ENCODE data around the gene PROM1. TPM values are rescaled to one million over a fixed set of nuclear protein-coding genes. Genes with fewer than 3 reads are reported as not detected.

PROM1 gene
- total RNA-seq, 1 donor from 2014 or later = 2.9 TPM

DNA sequence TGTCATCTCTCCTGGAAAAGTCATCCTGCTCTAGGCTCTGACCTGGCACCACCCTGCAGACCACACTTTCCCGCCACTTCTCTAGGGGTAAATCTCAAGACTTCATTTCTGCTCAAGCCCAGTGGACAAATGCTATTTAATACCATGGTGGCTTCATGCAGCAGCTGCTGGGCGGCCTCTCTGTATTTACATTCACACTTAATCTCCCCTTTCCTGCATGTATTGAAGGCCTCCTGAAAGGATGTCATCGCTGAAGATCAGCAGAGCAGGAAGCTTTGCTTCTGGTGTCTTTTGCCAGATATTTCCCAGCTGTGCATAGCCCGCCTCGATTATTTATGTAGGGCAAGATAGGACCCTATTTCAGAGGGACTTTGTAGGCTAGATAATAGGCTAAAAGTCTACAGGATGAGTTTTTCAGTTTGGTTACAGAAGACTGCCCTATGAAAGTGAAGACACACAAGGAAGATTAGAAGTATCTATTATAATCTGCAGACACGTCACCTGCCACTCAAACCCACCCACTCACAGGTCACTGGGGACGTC is 17.2 kb downstream of the PROM1 start:
- H3K36me3 ChIP-seq = no peaks in the 10 kb centered on the region
- H3K4me3 ChIP-seq = no peak overlapping the region
- no peak overlapping the region for H3K27ac ChIP-seq (replicated peaks)
- no peaks in the 10 kb centered on the region for H3K4me1 ChIP-seq
- no peak for DNase-seq
- no peaks in the 10 kb centered on the region for H3K9me3 ChIP-seq (replicated peaks)
- no peaks in the 10 kb centered on the region for H3K27me3 ChIP-seq (ENCODE audit: low read depth)
- intact Hi-C loops (cut with micrococcal nuclease) = no loop called here
- TF ChIP-seq, protein P1, sequence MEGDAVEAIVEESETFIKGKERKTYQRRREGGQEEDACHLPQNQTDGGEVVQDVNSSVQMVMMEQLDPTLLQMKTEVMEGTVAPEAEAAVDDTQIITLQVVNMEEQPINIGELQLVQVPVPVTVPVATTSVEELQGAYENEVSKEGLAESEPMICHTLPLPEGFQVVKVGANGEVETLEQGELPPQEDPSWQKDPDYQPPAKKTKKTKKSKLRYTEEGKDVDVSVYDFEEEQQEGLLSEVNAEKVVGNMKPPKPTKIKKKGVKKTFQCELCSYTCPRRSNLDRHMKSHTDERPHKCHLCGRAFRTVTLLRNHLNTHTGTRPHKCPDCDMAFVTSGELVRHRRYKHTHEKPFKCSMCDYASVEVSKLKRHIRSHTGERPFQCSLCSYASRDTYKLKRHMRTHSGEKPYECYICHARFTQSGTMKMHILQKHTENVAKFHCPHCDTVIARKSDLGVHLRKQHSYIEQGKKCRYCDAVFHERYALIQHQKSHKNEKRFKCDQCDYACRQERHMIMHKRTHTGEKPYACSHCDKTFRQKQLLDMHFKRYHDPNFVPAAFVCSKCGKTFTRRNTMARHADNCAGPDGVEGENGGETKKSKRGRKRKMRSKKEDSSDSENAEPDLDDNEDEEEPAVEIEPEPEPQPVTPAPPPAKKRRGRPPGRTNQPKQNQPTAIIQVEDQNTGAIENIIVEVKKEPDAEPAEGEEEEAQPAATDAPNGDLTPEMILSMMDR (IDR thresholded peaks at IDR 0.05; ENCODE audit: borderline replicate concordance) = no peak

DNA sequence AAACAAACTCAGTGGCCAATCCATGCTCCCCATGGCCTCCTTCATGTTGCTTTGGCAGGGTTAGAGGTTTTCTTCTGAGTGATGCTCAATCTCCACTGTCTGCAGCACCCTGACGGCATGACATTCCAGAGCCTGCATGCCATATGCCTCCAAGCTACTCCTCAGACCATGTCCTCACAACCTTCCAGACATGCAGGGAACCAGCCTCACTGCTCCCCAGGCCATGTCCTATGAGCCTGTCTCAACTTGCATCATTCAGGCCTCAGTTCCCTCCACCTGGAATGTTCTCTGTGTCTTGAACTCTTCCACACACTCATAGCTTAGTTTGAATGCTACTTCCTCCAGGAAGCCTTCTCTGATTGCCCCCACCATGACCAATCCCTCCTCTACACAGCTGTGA is 18.8 kb downstream of the PROM1 start:
- Histone ChIP-seq H3K4me1 (no peaks in the 10 kb centered on the region), H3K4me3 (no peak overlapping the region), H3K27ac (replicated peaks) (no peak overlapping the region), H3K27me3 (ENCODE audit: low read depth) (no peaks in the 10 kb centered on the region), H3K36me3 (no peaks in the 10 kb centered on the region), H3K9me3 (replicated peaks) (no peaks in the 10 kb centered on the region)
- DNase-seq = no peak
- intact Hi-C loops (cut with micrococcal nuclease) = no loop called here
- TF ChIP-seq, protein P1 (IDR thresholded peaks at IDR 0.05; ENCODE audit: borderline replicate concordance) = no peak

DNA sequence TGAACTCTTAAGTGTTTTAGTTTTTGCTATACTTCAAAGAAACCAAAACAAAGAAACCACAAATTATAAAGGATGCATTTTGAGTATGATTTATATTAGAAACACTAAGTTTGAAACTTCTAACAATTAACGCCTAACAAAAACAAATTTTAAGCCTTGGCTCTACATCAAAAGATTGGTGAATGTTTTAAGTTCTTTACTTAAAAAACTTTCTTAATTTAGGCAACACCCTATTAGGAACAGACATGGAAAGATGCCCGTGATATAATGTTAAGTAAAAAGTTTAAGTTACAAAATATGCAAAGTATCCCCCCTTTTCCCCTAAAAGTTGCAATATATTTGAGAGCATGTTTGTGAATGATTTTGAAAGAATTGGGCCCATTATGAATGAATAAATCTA is 21.2 kb downstream of the PROM1 start:
- no peak overlapping the region for H3K27ac ChIP-seq (replicated peaks)
- H3K4me3 ChIP-seq = no peak overlapping the region
- intact Hi-C loops (cut with micrococcal nuclease) = no loop called here
- TF ChIP-seq, protein P1 (IDR thresholded peaks at IDR 0.05; ENCODE audit: borderline replicate concordance) = no peak
- H3K27me3 ChIP-seq (ENCODE audit: low read depth) = no peaks in the 10 kb centered on the region
- H3K4me1 ChIP-seq = peaks cover under 1% of the 10 kb centered on the region
- no peak for DNase-seq
- H3K9me3 ChIP-seq (replicated peaks) = no peaks in the 10 kb centered on the region
- H3K36me3 ChIP-seq = no peaks in the 10 kb centered on the region

DNA sequence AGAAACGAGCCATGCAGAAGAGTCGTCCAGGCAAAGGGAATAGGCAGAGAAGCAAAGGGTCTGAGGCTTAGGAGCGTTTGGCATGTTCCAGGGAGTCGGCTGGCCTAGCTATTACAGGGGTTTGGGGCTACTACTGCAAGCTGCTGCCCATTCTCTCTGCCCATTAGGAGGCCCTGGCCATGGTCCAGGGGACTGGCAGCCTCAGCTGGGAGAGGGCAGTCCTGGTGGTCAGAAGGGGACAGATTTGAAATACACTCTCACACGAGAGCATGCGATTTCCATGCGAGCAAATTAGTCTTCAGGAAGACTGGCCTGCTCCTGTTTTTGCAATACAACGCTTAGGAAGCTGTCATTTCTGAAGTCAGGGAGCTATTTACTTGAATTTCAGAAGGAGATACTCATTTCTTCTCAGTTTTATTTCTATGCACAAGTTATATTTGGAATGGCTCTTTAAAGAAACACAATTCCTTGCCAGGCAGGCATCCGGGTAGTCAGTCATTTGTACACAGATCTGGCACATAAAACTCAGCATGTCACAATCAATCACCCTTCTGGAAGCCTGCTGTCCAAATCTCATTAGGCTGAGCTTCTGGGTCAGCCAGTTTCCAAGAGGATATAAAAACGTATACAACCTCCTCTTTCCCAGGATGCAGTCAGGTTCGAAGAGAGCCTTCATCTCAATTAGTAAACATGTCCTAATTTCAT is 27.0 kb downstream of the PROM1 start:
- H3K36me3 ChIP-seq = no peaks in the 10 kb centered on the region
- no peak for DNase-seq
- H3K27me3 ChIP-seq (ENCODE audit: low read depth) = no peaks in the 10 kb centered on the region
- peaks cover 23% of the 10 kb centered on the region for H3K4me1 ChIP-seq
- peak overlapping the region; percentile 57 for H3K27ac ChIP-seq (replicated peaks)
- TF ChIP-seq, protein P1 (IDR thresholded peaks at IDR 0.05; ENCODE audit: borderline replicate concordance) = no peak
- no peak overlapping the region for H3K4me3 ChIP-seq
- intact Hi-C loops (cut with micrococcal nuclease) = no loop called here
- H3K9me3 ChIP-seq (replicated peaks) = no peaks in the 10 kb centered on the region

DNA sequence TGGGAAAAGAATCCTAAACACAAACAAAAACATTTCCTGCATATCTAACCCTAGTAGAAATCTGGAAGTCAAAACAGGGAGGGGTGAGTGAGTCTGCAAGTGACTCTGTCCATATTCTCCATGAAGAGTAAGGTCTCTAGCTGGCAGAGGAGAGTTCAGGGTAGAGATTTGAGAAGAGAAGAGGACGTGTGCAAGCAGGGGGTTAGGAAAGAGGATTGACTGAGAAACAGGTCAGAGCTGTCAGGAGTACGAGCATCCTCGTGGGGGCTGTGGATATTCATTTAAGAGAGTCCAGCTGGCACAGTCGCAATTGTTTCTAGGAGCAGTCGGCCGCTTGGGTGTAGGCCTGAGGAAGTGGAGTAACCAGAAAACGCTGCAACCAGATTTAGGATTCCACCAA is 27.9 kb downstream of the PROM1 start:
- H3K27me3 ChIP-seq (ENCODE audit: low read depth) = no peaks in the 10 kb centered on the region
- DNase-seq = no peak
- peak overlapping the region; percentile 57 for H3K27ac ChIP-seq (replicated peaks)

More for the DNA sequence above, 27.9 kb downstream of the PROM1 start:
- TF ChIP-seq, protein P1 (IDR thresholded peaks at IDR 0.05; ENCODE audit: borderline replicate concordance) = no peak
- no peaks in the 10 kb centered on the region for H3K36me3 ChIP-seq
- H3K9me3 ChIP-seq (replicated peaks) = no peaks in the 10 kb centered on the region
- no peak overlapping the region for H3K4me3 ChIP-seq
- intact Hi-C loops (cut with micrococcal nuclease) = no loop called here
- H3K4me1 ChIP-seq = peaks cover 23% of the 10 kb centered on the region

All from left ventricle myocardium inferior (tissue), 1 donor.